ENCODE measurements around the gene CAMTA1.

CAMTA1 gene

GRCh38 chr1:7221826-7222694 is 436.8 kb downstream of the CAMTA1 start:
- no peak for DNase-seq

GRCh38 chr1:7222695-7223015 is 437.4 kb downstream of the CAMTA1 start:
- no peak for DNase-seq

- peak; percentile 54 for DNase-seq
These were observed 438.3 kb downstream of the CAMTA1 start for GRCh38 chr1:7223334-7224080.

- no peak for DNase-seq
These were observed 438.9 kb downstream of the CAMTA1 start for GRCh38 chr1:7224081-7224534.

- no peak for DNase-seq
These were observed 439.4 kb downstream of the CAMTA1 start for GRCh38 chr1:7224644-7225043.

- DNase-seq: no peak
These were observed 440.7 kb downstream of the CAMTA1 start for GRCh38 chr1:7225711-7226505.

GRCh38 chr1:7227654-7228053 is 442.4 kb downstream of the CAMTA1 start:
- DNase-seq: no peak

GRCh38 chr1:7228252-7228961 is 443.2 kb downstream of the CAMTA1 start:
- no peak for DNase-seq

- DNase-seq: no peak
These were observed 443.9 kb downstream of the CAMTA1 start for GRCh38 chr1:7229186-7229585.

GRCh38 chr1:7229696-7230631 is 444.7 kb downstream of the CAMTA1 start:
- no peak for DNase-seq

GRCh38 chr1:7232441-7233236 is 447.4 kb downstream of the CAMTA1 start:
- DNase-seq: no peak

GRCh38 chr1:7233237-7233540 is 447.9 kb downstream of the CAMTA1 start:
- no peak for DNase-seq

- no peak for DNase-seq
These were observed 448.6 kb downstream of the CAMTA1 start for GRCh38 chr1:7233646-7234470.

GRCh38 chr1:7234471-7234755 is 449.2 kb downstream of the CAMTA1 start:
- DNase-seq: no peak

- DNase-seq: no peak
These were observed 450.7 kb downstream of the CAMTA1 start for GRCh38 chr1:7235871-7236517.

GRCh38 chr1:7236844-7237515 is 451.7 kb downstream of the CAMTA1 start:
- DNase-seq: no peak

GRCh38 chr1:7247158-7247557 is 461.9 kb downstream of the CAMTA1 start:
- DNase-seq: no peak

GRCh38 chr1:7247791-7248548 is 462.7 kb downstream of the CAMTA1 start:
- DNase-seq: no peak
